HL-60 (cell line): Measurements from ENCODE around the gene SRGAP3.

Experiments used
- DNase-seq, 2 experiments: peaks; one replicate each; pipeline ENCODE4 v3.0.0-alpha.2; 2010 to 2020; ENCODE audit warnings: low read depth in 1 of 2, low spot score in 1 of 2
- H3K27ac ChIP-seq: fragments of 250-450 bp; sonication (Bioruptor Pico); replicated peaks from 2 replicates; pipeline ENCODE4 v1.5.1; 2020; ENCODE audit warnings: mild to moderate bottlenecking, moderate library complexity
- H3K27me3 ChIP-seq: fragments of 250-450 bp; sonication (Bioruptor Pico); 2 replicates; pipeline ENCODE4 v1.5.1; 2021; ENCODE audit warnings: mild to moderate bottlenecking, moderate library complexity; ENCODE audit not compliant: insufficient read depth, poor library complexity, severe bottlenecking
- H3K4me3 ChIP-seq: replicated peaks from 2 replicates; pipeline ENCODE4 v1.5.1; 2011; ENCODE audit warnings: mild to moderate bottlenecking, control low read depth, low read length; ENCODE audit not compliant: insufficient read depth
- GABPA ChIP-seq: IDR thresholded peaks from 2 replicates; pipeline ENCODE4 v1.6.1; 2012; ENCODE audit warnings: low read depth
- POLR2AphosphoS5 ChIP-seq: IDR thresholded peaks from 2 replicates; pipeline ENCODE4 v1.6.1; 2012; ENCODE audit warnings: low read depth
- SPI1 ChIP-seq: IDR thresholded peaks from 2 replicates; pipeline ENCODE4 v1.6.1; 2012; ENCODE audit warnings: low read depth, mild to moderate bottlenecking, borderline replicate concordance
- TF ChIP-seq, protein P1 (sequence below): IDR thresholded peaks from one replicate; pipeline ENCODE4 v1.5.1; 2011; ENCODE audit warnings: low read length, control low read depth, inconsistent platforms; ENCODE audit not compliant: insufficient read depth
- TF ChIP-seq, protein P2 (sequence below): IDR thresholded peaks from 2 replicates; pipeline ENCODE4 v1.6.1; 2012; ENCODE audit warnings: low read depth; ENCODE audit not compliant: insufficient replicate concordance

The SRGAP3 gene

DNA sequence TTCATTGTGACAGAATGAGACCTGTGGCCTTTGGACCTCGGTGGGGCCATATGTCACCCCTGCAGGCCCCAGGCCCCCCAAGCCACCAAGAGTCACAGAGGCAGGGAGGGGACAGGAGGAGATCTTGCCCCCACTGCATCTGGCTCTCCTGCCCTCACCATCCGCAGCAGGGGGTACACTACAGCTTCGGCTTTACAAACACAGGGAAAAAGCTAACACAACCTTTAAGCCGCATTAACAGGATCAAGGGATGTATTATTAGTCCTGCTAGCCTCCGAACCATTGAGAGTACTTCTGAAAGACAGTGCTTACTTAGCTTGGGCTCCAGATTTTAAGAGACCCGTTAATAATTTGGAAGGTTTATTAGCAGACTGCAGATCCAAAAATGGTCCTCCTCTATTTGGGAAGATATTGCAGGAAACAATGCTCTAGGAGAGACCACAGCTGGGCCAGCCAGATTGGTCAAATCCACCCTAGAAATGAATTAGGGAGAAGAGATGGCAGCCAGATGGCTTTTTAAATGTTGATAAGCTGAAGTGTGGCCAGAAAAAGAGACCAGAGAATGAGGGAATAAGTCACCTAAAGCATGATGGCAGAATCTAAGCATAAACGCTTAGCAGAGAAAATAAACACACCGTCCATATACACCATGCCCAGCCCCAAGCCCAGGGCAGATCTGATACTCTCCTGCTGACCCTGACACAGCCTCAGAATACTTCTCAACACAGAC lies 31.5 kb downstream of the SRGAP3 start:
- Histone ChIP-seq H3K27me3 (no peaks in the 10 kb centered on the region), H3K4me3 (no peak overlapping the region), H3K27ac (no peak overlapping the region)
- DNase-seq = no peak
- TF ChIP-seq, protein P1, sequence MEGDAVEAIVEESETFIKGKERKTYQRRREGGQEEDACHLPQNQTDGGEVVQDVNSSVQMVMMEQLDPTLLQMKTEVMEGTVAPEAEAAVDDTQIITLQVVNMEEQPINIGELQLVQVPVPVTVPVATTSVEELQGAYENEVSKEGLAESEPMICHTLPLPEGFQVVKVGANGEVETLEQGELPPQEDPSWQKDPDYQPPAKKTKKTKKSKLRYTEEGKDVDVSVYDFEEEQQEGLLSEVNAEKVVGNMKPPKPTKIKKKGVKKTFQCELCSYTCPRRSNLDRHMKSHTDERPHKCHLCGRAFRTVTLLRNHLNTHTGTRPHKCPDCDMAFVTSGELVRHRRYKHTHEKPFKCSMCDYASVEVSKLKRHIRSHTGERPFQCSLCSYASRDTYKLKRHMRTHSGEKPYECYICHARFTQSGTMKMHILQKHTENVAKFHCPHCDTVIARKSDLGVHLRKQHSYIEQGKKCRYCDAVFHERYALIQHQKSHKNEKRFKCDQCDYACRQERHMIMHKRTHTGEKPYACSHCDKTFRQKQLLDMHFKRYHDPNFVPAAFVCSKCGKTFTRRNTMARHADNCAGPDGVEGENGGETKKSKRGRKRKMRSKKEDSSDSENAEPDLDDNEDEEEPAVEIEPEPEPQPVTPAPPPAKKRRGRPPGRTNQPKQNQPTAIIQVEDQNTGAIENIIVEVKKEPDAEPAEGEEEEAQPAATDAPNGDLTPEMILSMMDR = no peak
- TF ChIP-seq, protein P2, sequence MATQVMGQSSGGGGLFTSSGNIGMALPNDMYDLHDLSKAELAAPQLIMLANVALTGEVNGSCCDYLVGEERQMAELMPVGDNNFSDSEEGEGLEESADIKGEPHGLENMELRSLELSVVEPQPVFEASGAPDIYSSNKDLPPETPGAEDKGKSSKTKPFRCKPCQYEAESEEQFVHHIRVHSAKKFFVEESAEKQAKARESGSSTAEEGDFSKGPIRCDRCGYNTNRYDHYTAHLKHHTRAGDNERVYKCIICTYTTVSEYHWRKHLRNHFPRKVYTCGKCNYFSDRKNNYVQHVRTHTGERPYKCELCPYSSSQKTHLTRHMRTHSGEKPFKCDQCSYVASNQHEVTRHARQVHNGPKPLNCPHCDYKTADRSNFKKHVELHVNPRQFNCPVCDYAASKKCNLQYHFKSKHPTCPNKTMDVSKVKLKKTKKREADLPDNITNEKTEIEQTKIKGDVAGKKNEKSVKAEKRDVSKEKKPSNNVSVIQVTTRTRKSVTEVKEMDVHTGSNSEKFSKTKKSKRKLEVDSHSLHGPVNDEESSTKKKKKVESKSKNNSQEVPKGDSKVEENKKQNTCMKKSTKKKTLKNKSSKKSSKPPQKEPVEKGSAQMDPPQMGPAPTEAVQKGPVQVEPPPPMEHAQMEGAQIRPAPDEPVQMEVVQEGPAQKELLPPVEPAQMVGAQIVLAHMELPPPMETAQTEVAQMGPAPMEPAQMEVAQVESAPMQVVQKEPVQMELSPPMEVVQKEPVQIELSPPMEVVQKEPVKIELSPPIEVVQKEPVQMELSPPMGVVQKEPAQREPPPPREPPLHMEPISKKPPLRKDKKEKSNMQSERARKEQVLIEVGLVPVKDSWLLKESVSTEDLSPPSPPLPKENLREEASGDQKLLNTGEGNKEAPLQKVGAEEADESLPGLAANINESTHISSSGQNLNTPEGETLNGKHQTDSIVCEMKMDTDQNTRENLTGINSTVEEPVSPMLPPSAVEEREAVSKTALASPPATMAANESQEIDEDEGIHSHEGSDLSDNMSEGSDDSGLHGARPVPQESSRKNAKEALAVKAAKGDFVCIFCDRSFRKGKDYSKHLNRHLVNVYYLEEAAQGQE = no peak
- TF ChIP-seq GABPA (no peak), SPI1 (no peak), POLR2AphosphoS5 (no peak)

DNA sequence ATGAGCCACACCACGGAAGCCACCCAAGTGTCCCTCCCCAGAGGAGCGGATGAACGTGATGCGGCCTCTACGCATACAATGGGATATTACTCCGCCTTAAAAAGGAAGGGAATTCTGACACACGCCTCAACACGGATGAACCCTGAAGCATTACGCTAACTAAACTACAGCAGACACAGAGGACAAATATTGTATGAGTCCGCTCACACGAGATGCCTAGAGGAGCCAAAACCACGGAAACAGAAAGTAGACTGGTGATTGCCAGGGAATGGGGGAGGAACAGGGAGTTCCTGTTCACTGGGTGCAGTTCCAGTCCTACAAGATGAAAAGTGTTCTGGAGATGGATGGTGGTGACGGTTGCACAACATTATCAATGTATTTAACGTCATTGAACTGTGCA lies 32.7 kb downstream of the SRGAP3 start:
- no peak for TF ChIP-seq SPI1
- TF ChIP-seq, protein P1 = no peak
- no peak for TF ChIP-seq GABPA
- TF ChIP-seq POLR2AphosphoS5 = no peak
- TF ChIP-seq, protein P2 = no peak
- H3K4me3 ChIP-seq = no peak overlapping the region
- H3K27ac ChIP-seq = no peak overlapping the region
- DNase-seq = no peak
- H3K27me3 ChIP-seq = no peaks in the 10 kb centered on the region

DNA sequence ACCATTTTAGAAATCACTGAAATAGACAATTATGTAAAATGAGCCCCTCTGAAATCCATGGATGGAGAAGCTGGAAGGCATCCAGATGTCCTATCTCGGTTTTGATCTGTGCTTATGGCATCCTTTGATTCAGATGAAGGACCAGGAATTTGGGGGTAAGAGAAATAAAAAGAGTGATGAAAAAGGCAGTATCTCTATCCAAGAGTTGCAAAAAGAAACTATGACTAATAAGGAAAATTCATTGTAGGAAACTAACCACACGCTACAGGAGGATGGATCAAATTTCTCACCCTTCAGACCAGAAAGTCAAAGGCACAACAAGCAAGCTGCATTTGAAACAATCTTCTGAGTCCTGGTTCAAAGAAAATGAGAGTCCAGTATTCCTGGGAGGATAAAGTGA lies 34.8 kb downstream of the SRGAP3 start:
- no peak overlapping the region for H3K27ac ChIP-seq
- H3K4me3 ChIP-seq = no peak overlapping the region
- DNase-seq = no peak

More for the DNA sequence above, 34.8 kb downstream of the SRGAP3 start:
- H3K27me3 ChIP-seq = no peaks in the 10 kb centered on the region
- TF ChIP-seq, protein P1 = no peak
- TF ChIP-seq SPI1 (no peak), POLR2AphosphoS5 (no peak), GABPA (no peak)
- TF ChIP-seq, protein P2 = no peak
